Natural killer cell (primary cell): ENCODE results near the gene REL. TPM values are rescaled to one million over a fixed set of nuclear protein-coding genes. Genes with fewer than 3 reads are reported as not detected.

Experiments
- ATAC-seq, 3 donors: fragments of 150-1000 bp in 2 of 3; fragments of 200-7000 bp in 1 of 3; cut with Tn5 transposase; 1 replicate in 1 of 3; 2 replicates in 2 of 3; pipeline ENCODE4 v1.10.0; 2021; ENCODE audit warnings: mild to moderate bottlenecking in 2 of 3, moderate library complexity in 2 of 3
- DNase-seq, 2 donors: peaks; one replicate each; pipeline versions ENCODE4 v3.0.0 to v3.0.0-alpha.2; 2013 to 2021; ENCODE audit warnings: mixed read lengths in 1 of 2
- H3K27ac ChIP-seq: one replicate; pipeline ENCODE4 v1.5.1; 2013; ENCODE audit warnings: mild to moderate bottlenecking, low read length
- H3K27me3 ChIP-seq: one replicate; pipeline ENCODE4 v1.6.1; 2013; ENCODE audit warnings: low read length; ENCODE audit not compliant: control insufficient read depth, insufficient read depth
- H3K36me3 ChIP-seq: one replicate; pipeline ENCODE4 v1.6.1; 2013; ENCODE audit warnings: low read length; ENCODE audit not compliant: control insufficient read depth, insufficient read depth
- H3K4me1 ChIP-seq: one replicate; pipeline ENCODE4 v1.6.1; 2013; ENCODE audit warnings: low read length; ENCODE audit not compliant: control insufficient read depth, insufficient read depth
- H3K4me3 ChIP-seq: one replicate; pipeline ENCODE4 v1.5.1; 2013; ENCODE audit warnings: low read length
- H3K9me3 ChIP-seq: one replicate; pipeline ENCODE4 v1.6.1; 2013; ENCODE audit warnings: low read length; ENCODE audit not compliant: control insufficient read depth, insufficient read depth
- H3K27ac Mint-ChIP-seq, 2 donors: one replicate each; pipeline ENCODE4 v1.8.0; 2022; ENCODE audit warnings: mild to moderate bottlenecking in 2 of 2, mixed read lengths in 2 of 2, moderate library complexity in 1 of 2
- H3K27me3 Mint-ChIP-seq, 2 donors: one replicate each; pipeline ENCODE4 v1.8.0; 2022; ENCODE audit warnings: low read depth in 2 of 2, mixed read lengths in 2 of 2
- H3K36me3 Mint-ChIP-seq: one replicate; pipeline ENCODE4 v1.8.0; 2022; ENCODE audit warnings: mixed read lengths
- H3K4me1 Mint-ChIP-seq, 2 donors: one replicate each; pipeline ENCODE4 v1.8.0; 2022; ENCODE audit warnings: mixed read lengths in 2 of 2
- H3K4me3 Mint-ChIP-seq: one replicate; pipeline ENCODE4 v1.8.0; 2022; ENCODE audit warnings: mild to moderate bottlenecking, moderate library complexity, mixed read lengths
- H3K9me3 Mint-ChIP-seq, 2 donors: one replicate each; pipeline ENCODE4 v1.8.0; 2022; ENCODE audit warnings: mixed read lengths in 2 of 2
- CTCF ChIP-seq: fragments of 200-600 bp; IDR thresholded peaks from one replicate; pipeline ENCODE4 v1.8.0; 2022; ENCODE audit warnings: antibody characterized with exemption
- WGBS: methylation state at CpG from one replicate; pipeline ENCODE4 v1.1.7; 2013; ENCODE audit warnings: missing lambda C conversion rate; ENCODE audit not compliant: insufficient coverage; 5-methylcytosine and 5-hydroxymethylcytosine counted together
- intact Hi-C: fragments of 100-400 bp; cut with micrococcal nuclease; formaldehyde crosslinking; loops from one replicate; pipeline ENCODE4 v1.14.2; 2022
- total RNA-seq, 4 donors: library from RNA; stranded (reverse); fragments of 120-200 nt in 1 of 4; gene quantifications; one replicate each; pipeline versions ENCODE4 v1.2.3 to v1.2.4, GENCODE V29; 2013 to 2022

Gene REL
- total RNA-seq, 3 donors from 2014 or later (not counting 1 experiment from before 2014, with no cell fraction given): 128 to 197 (median 178) TPM

DNA sequence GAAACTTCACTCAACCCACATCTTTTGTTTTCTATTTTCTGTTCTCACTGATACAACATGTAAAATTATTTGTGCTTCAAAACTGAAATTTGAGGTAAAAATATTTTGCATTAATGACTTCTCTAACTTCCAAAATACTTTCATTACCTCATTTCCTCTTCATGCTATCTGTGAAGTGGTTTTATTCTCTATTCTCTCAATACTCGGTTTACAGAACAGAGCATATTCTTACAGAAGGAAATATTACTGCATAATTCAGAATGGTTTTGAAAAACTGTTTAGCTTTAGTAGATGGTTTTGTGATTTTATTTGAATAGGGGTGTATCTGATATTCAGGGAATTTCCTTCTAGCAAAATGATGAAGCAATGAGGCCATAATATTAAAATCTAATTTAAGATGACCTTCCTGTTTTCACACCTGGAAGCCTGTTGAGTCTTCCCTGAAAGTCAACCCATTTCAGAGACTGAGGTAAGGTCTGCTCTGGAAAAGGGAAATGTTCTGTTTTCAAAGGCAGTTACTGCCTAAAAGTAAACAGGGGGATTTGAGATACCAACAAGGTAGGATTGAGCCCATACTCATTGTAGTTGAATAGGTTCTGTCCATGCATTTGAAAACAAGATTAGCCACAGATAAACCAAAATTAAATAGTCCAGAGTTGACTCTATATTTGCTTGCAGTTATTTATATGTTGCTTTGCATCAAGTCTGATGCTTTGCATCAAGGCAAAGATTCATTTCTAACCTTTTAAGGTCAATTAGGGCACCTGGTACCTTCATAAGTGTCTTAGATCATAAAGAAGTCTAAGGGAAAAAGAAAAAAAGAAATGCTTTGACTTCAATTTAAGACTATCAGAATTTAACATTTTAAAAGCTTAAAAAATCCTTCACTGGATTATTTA lies 85.4 kb downstream of the REL start:
- H3K4me3 Mint-ChIP-seq: peak overlapping the region; percentile 70
- peaks cover 23 to 34% of the 10 kb centered on the region in 2 donors for H3K4me1 Mint-ChIP-seq
- WGBS: no CpG with 5 or more reads among the region's 1 CpG
- Histone ChIP-seq H3K4me3 (peak overlapping the region; percentile 3), H3K9me3 (no peaks in the 10 kb centered on the region), H3K36me3 (no peaks in the 10 kb centered on the region), H3K27ac (peak overlapping the region; percentile 97), H3K4me1 (no peaks in the 10 kb centered on the region), H3K27me3 (no peaks in the 10 kb centered on the region)
- ATAC-seq (no peak), DNase-seq (peak in 1 of 2 donors; percentile 12)
- peak overlapping the region; percentile 78 to 85 for H3K27ac Mint-ChIP-seq
- TF ChIP-seq CTCF: no peak
- H3K27me3 Mint-ChIP-seq: no peaks in the 10 kb centered on the region
- H3K9me3 Mint-ChIP-seq: no peaks in the 10 kb centered on the region
- intact Hi-C loops: loop anchor here (5.0 kb wide), 1 partner anchor 34 kb away; no protein-coding TSS in a partner anchor
- H3K36me3 Mint-ChIP-seq: no peaks in the 10 kb centered on the region

- no peaks in the 10 kb centered on the region for H3K27me3 Mint-ChIP-seq
- H3K9me3 ChIP-seq: no peaks in the 10 kb centered on the region
- DNase-seq (no peak), ATAC-seq (peak in 1 of 3 donors; percentile 3)
- no peak overlapping the region for H3K4me3 ChIP-seq
- 93% methylated on average over 32 of the region's 32 CpGs for WGBS
- H3K9me3 Mint-ChIP-seq: no peaks in the 10 kb centered on the region
- H3K27me3 ChIP-seq: no peaks in the 10 kb centered on the region
- no peak overlapping the region for H3K27ac Mint-ChIP-seq
- no peak for TF ChIP-seq CTCF
- no peaks in the 10 kb centered on the region for H3K36me3 ChIP-seq
- intact Hi-C loops: no loop called here
- no peaks in the 10 kb centered on the region for H3K4me1 ChIP-seq
- peak overlapping the region; percentile 39 for H3K27ac ChIP-seq
- H3K36me3 Mint-ChIP-seq: no peaks in the 10 kb centered on the region
- H3K4me1 Mint-ChIP-seq: no peaks in the 10 kb centered on the region
- H3K4me3 Mint-ChIP-seq: no peak overlapping the region
These were observed 91.7 kb downstream of the REL start for GRCh38 chr2:60972889-60973656.

- no peak for DNase-seq
- Histone ChIP-seq H3K4me1 (no peaks in the 10 kb centered on the region), H3K9me3 (no peaks in the 10 kb centered on the region), H3K36me3 (no peaks in the 10 kb centered on the region), H3K4me3 (no peak overlapping the region), H3K27me3 (no peaks in the 10 kb centered on the region), H3K27ac (no peak overlapping the region)
- Mint-ChIP-seq H3K9me3 (no peaks in the 10 kb centered on the region), H3K36me3 (no peaks in the 10 kb centered on the region), H3K27me3 (no peaks in the 10 kb centered on the region), H3K27ac (no peak overlapping the region), H3K4me1 (no peaks in the 10 kb centered on the region), H3K4me3 (no peak overlapping the region)
- ATAC-seq: no peak
- WGBS: 91% methylated on average over 5 of the region's 5 CpGs
- intact Hi-C loops: no loop called here
- no peak for TF ChIP-seq CTCF
These were observed 92.3 kb downstream of the REL start for GRCh38 chr2:60973705-60974104.
